Ovary (tissue), 3 donors: ENCODE measurements around the gene CASD1.

ENCODE experiments used
- CTCF ChIP-seq, 3 donors: fragments of 450-650 bp in 2 of 3; fragments of 200-600 bp in 1 of 3; IDR thresholded peaks; one replicate each; pipeline versions ENCODE4 v1.5.1 to v1.8.0; 2016 to 2022; ENCODE audit warnings: antibody characterized with exemption in 3 of 3, mild to moderate bottlenecking in 1 of 3
- EP300 ChIP-seq: sonication (generic); formaldehyde crosslinking; IDR thresholded peaks from one replicate; pipeline ENCODE4 v1.6.1; 2017; ENCODE audit warnings: antibody characterized with exemption
- donor health status: DM: no; HTN: no; CAD: no.

GRCh38 chr7:94509887-94510581 is 425 bp downstream of the CASD1 start:
- TF ChIP-seq CTCF (IDR thresholded peaks at IDR 0.05) = no peak
- no peak for TF ChIP-seq EP300
